Activated CD4-positive, alpha-beta T cell treated with anti-CD3 and anti-CD28 coated beads, Interleukin-2, amount 50 U/mL, for 16 hours (primary cell): ENCODE measurements around the gene PCDHGB5.
"Not testable (repeated sequence)": the region's sequence is repeated elsewhere in the genome, so short reads cannot be mapped to it uniquely, and the experiment has no call there.

ENCODE experiments used
- DNase-seq: peaks from one replicate; pipeline ENCODE4 v3.0.0-alpha.2; 2020

The PCDHGB5 gene

GRCh38 chr5:141382469-141383294 is 15.1 kb upstream of the PCDHGB5 start, which contains the start of gene PCDHGA7:
TSS of gene PCDHGA7 (plus strand) at chr5:141382742. CDS start at chr5:141382900, 158 bp downstream.
- DNase-seq = no peak

DNA sequence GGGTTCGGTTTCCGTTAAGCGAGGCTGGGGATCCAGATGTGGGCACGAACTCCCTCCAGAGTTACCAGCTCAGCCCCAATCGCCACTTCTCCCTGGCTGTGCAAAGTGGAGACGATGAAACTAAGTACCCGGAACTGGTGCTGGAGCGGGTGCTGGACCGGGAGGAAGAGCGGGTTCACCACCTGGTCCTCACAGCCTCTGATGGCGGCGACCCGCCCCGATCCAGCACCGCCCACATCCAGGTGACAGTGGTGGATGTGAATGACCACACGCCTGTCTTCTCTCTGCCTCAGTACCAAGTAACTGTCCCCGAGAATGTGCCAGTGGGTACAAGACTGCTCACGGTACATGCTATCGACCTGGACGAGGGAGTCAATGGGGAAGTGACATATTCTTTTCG is 14.4 kb upstream of the PCDHGB5 start:
- DNase-seq = no peak

- DNase-seq = no peak
These were observed 13.1 kb upstream of the PCDHGB5 start for GRCh38 chr5:141384471-141385267.

- peak; percentile 26 for DNase-seq
These were observed 10.0 kb upstream of the PCDHGB5 start, which contains the start of gene PCDHGB4 for GRCh38 chr5:141387557-141388311. TSS of gene PCDHGB4 (plus strand) at chr5:141387698. CDS start at chr5:141387885, 187 bp downstream.

DNA sequence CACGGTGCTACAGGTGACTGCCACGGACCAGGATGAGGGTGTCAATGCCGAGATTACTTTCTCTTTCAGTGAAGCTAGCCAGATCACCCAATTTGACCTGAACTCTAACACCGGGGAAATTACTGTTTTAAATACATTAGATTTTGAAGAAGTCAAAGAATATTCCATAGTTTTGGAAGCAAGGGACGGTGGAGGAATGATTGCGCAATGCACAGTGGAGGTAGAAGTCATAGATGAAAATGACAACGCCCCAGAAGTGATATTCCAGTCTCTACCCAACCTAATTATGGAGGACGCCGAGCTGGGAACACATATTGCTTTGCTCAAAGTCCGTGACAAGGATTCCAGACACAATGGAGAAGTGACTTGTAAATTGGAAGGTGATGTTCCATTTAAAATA is 9.1 kb upstream of the PCDHGB5 start:
- no peak for DNase-seq

DNA sequence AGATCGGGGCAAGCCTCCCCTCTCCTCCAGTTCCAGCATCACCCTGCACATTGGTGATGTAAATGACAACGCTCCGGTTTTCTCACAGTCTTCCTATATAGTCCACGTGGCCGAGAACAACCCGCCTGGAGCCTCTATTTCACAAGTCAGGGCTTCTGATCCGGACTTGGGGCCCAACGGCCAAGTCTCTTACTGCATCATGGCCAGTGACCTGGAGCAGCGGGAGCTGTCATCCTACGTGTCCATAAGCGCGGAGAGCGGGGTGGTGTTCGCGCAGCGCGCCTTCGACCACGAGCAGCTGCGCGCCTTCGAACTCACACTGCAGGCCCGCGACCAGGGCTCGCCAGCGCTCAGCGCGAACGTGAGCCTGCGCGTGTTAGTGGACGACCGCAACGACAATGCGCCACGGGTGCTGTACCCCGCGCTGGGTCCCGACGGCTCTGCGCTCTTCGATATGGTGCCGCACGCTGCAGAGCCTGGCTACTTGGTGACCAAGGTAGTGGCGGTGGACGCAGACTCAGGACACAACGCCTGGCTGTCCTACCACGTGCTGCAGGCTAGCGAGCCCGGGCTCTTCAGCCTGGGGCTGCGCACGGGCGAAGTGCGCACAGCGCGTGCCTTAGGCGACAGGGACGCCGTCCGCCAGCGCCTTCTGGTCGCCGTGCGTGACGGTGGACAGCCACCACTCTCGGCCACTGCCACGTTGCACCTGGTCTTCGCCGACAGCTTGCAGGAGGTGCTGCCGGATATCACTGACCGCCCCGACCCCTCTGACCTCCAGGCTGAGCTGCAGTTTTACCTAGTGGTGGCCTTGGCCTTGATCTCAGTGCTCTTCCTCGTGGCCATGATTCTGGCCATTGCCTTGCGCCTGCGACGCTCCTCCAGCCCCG is 8.3 kb upstream of the PCDHGB5 start:
- no peak for DNase-seq

DNA sequence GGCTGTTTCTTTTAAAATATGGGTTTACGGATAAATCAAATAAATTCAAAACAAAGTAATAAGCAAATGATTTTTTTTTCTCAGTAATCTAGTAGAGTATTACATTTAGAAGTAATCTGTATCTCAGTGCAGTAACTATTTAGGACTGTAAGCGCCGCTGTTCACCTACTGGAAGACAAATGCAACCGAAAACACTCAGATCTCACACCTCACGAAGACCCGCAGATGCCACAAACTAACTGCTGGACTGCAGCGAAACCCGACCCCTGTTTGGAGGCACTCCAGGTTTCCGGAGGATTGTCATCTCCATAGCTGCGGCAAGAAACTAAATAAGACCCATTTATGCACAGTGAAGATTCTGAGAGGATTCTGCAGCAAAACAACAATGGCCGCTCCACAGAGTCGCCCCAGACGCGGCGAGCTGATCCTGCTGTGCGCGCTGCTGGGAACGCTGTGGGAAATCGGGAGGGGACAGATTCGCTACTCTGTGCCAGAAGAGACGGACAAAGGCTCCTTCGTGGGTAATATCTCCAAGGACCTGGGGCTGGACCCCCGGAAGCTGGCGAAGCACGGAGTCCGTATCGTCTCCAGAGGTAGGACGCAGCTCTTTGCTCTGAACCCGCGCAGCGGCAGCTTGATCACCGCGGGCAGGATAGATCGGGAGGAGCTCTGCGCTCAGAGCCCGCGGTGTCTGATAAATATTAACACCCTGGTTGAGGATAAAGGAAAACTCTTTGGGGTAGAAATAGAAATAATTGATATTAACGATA is 5.1 kb upstream of the PCDHGB5 start, which contains the start of gene PCDHGA8:
Gene PCDHGA8, plus strand, starts transcription at position 205 of the 770 bp plus-strand sequence. Its CDS starts 181 bp downstream, at position 386.
- DNase-seq = no peak

DNA sequence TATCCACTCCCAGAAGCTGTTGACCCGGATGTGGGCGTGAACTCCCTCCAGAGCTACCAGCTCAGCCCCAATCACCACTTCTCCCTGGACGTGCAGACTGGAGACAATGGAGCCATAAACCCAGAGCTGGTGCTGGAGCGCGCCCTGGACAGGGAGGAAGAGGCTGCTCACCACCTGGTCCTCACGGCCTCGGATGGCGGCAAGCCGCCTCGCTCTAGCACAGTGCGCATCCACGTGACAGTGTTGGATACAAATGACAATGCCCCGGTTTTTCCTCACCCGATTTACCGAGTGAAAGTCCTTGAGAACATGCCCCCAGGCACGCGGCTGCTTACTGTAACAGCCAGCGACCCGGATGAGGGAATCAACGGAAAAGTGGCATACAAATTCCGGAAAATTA is 4.5 kb upstream of the PCDHGB5 start:
- DNase-seq = no peak

GRCh38 chr5:141394401-141395187 is 3.2 kb upstream of the PCDHGB5 start:
- not testable (repeated sequence) for DNase-seq

- no peak for DNase-seq
These were observed 861 bp downstream of the PCDHGB5 start for GRCh38 chr5:141398608-141399007.

GRCh38 chr5:141399555-141400258 is 2.0 kb downstream of the PCDHGB5 start:
- DNase-seq = no peak

DNA sequence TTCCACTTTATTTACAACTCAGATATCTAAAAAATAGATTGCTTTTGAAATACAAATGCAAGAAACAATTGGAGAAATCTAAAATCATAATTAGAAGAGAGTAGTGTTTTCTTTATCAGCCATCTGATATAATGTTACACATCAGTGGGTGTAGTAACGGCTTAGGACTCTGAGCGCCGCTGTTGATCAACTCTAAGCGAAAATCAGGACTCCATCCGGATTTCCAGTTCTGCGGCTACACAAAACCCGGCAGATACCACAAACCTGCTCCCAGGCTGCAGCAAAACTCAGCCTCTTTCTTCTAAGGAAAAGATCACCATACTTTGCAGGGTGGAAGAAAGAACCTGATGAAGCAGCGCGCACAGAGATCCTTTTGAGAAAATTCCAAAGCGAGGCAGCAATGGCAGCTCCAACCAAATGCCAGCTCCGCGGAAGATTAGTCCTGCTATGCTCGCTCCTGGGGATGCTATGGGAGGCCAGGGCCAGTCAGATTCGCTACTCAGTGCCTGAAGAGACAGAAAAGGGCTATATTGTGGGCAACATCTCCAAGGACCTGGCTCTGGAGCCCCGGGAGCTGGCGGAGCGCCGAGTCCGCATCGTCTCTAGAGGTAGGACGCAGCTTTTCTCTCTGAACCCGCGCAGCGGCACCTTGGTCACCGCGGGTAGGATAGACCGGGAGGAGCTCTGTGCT is 5.0 kb downstream of the PCDHGB5 start, which contains the start of gene PCDHGA9:
Gene PCDHGA9, plus strand, starts transcription at position 226 of the 691 bp plus-strand sequence. Its CDS starts 175 bp downstream, at position 401.
- DNase-seq = no peak

- no peak for DNase-seq
These were observed 5.6 kb downstream of the PCDHGB5 start for GRCh38 chr5:141403387-141403786.

DNA sequence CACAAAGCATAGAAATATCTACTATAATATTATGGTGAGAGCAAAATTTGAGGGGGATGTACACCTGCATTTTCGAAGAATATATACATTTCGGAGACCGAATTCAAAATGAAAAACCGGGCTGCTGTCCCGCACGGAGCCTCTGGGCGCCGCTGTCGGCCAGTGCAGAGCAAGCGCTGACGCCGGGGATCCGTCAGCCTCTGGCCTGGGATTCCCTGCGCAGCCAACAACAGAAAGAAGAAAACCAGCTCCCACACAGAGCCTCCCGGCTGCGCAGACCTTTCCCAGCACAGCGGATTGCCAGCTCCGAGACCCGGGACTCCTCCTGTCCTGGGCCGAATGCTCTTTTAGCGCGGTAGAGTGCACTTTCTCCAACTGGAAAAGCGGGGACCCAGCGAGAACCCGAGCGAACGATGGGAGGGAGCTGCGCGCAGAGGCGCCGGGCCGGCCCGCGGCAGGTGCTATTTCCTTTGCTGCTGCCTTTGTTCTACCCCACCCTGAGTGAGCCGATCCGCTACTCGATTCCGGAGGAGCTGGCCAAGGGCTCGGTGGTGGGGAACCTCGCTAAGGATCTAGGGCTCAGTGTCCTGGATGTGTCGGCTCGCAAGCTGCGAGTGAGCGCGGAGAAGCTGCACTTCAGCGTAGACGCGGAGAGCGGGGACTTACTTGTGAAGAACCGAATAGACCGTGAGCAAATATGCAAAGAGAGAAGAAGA is 10.2 kb downstream of the PCDHGB5 start, which contains the start of gene PCDHGB6:
Gene PCDHGB6, plus strand, starts transcription at position 232 of the 716 bp plus-strand sequence. Its CDS starts 182 bp downstream, at position 414.
- peak; percentile 31 for DNase-seq

DNA sequence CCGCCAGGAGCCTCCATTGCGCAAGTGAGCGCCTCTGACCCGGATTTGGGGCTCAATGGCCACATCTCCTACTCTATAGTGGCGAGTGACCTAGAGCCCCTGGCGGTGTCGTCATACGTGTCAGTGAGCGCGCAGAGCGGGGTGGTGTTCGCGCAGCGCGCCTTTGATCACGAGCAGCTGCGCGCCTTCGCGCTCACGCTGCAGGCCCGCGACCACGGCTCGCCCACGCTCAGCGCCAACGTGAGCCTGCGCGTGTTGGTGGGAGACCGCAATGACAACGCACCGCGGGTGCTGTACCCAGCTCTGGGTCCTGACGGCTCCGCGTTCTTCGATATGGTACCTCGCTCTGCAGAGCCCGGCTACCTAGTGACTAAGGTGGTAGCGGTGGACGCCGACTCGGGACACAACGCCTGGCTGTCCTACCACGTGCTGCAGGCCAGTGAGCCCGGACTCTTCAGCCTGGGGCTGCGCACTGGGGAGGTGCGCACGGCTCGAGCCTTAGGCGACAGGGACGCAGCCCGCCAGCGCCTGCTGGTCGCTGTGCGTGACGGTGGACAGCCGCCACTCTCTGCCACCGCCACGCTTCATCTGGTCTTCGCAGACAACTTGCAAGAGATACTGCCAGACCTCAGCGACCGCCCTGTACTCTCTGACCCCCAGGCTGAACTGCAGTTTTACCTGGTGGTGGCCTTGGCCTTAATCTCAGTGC is 12.0 kb downstream of the PCDHGB5 start:
- no peak for DNase-seq

DNA sequence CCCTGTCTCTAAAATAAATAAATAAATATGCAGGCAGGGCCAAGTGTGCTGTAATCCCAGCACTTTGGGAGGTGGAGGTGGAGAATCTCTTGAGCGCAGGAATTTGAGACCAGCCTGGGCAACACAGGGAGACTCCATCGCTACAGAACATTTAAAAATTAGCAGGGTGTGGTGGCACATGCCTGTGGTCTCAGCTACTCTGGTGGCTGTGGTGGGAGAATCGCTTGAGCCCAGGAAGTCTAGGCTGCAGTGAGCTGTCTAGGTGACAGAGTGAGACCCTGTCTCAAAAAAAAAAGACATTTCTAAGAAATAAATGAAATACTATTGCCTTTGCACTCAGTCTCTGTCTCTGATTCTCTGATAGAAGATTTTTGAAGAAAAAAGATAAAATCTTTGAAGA is 13.8 kb downstream of the PCDHGB5 start:
- no peak for DNase-seq
